ENCODE results near the gene PDE6H. TPM values are rescaled to one million over a fixed set of nuclear protein-coding genes. Genes with fewer than 3 reads are reported as not detected.

Gene PDE6H
- total and polyA plus RNA-seq, 2 of the 8 experiments (the other 6 are each of a cell fraction or from before 2014, with no cell fraction given) = not detected

DNA sequence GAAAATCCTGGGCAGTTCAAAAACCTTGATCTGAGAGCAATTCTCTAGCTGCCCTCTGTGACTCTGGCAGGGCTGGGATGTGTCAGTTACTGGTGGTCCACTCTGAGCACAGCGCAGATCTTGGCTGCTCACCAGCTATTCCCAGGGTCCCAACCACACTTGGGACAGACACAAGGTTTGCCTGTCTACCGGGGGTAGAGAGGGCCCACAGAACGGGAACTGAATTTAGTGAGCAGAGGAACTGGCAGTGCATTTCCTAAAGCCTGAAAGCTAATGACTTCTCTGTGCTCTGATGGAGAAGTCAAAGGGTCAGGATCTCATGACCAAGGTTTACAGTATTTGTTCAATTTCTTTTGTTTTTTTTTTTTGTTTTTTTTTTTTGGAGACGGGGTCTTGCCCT lies 2.6 kb downstream of the PDE6H start:
- CTCF ChIA-PET (ENCODE audit: partially characterized antibody) = interaction anchor here (1.0 kb wide), 2 partner anchors 20 to 37 kb away, joined by 3 read pairs; partner anchors contain the start of gene ERP27
- Histone ChIP-seq H2BK12ac (ENCODE audit: low read depth, low read length) (no peak overlapping the region), H3K27ac (ENCODE audit: low read depth, low read length) (no peak overlapping the region), H4K91ac (replicated peaks; ENCODE audit: insufficient read length, low read length) (no peak overlapping the region), H3K9ac (replicated peaks in 1 of 4; ENCODE audit: extremely low read depth in 1 of 4, low read depth in 3 of 4, low read length in 3 of 4) (no peak overlapping the region; a peak in 1 of 7 replicates), H3K14ac (ENCODE audit: insufficient read length) (no peak overlapping the region), H3K36me3 (ENCODE audit: control insufficient read depth in 2 of 4, insufficient read depth in 4 of 4, low read length in 3 of 4) (no peaks in the 10 kb centered on the region), H2AK5ac (ENCODE audit: low read depth, low read length) (no peak overlapping the region), H3K56ac (replicated peaks; ENCODE audit: insufficient read length, low read depth, low read length) (no peak overlapping the region), H3K9me3 (ENCODE audit: insufficient read depth in 2 of 2, low read depth in 1 of 2, low read length in 1 of 2) (no peaks in the 10 kb centered on the region), H3K4me3 (ENCODE audit: extremely low read depth in 1 of 4, insufficient read depth in 2 of 4, low read depth in 3 of 4, low read length in 4 of 4) (no peak overlapping the region), H3K27me3 (replicated peaks in 1 of 4; ENCODE audit: control insufficient read depth in 3 of 4, extremely low read depth in 1 of 4, insufficient read depth in 3 of 4, low read length in 3 of 4) (no peaks in the 10 kb centered on the region), H2AFZ (ENCODE audit: low read length) (no peak overlapping the region), H4K20me1 (replicated peaks in 1 of 2; ENCODE audit: control insufficient read depth in 1 of 2, insufficient read depth in 2 of 2, low read length in 2 of 2) (no peaks in the 10 kb centered on the region), H2BK120ac (replicated peaks; ENCODE audit: low read depth, low read length) (no peak overlapping the region), H4K8ac (ENCODE audit: extremely low read depth, insufficient read depth, low read length) (no peak overlapping the region), H2BK5ac (ENCODE audit: low read depth, low read length) (no peak overlapping the region), H3K23ac (ENCODE audit: insufficient read length) (no peak overlapping the region), H3K4ac (replicated peaks; ENCODE audit: insufficient read length, low read depth, low read length) (no peak overlapping the region), H4K5ac (ENCODE audit: insufficient read length, low read depth, low read length) (no peak overlapping the region), H3K79me2 (ENCODE audit: control insufficient read depth in 1 of 2, insufficient read depth in 2 of 2, low read length in 2 of 2) (no peaks in the 10 kb centered on the region), H3K4me1 (replicated peaks in 1 of 4; ENCODE audit: control insufficient read depth in 3 of 4, insufficient read depth in 4 of 4, low read length in 3 of 4) (no peaks in the 10 kb centered on the region), H2BK20ac (ENCODE audit: low read length) (no peak overlapping the region), H2BK15ac (ENCODE audit: low read length) (no peak overlapping the region), H3K79me1 (ENCODE audit: low read depth, low read length) (no peaks in the 10 kb centered on the region), H3K23me2 (ENCODE audit: low read depth, low read length) (no peaks in the 10 kb centered on the region), H3K4me2 (ENCODE audit: insufficient read depth in 1 of 2, low read depth in 2 of 2, low read length in 2 of 2) (no peak overlapping the region), H3K18ac (ENCODE audit: extremely low read depth, low read length) (no peak overlapping the region)
- POLR2A ChIA-PET (ENCODE audit: partially characterized antibody) = no interaction called here
- FAIRE-seq (no peak), DNase-seq (ENCODE audit: low read depth in 1 of 2, low spot score in 2 of 2) (no peak)
- 92% methylated on average over 3 of the region's 4 CpGs; no CpG with 5 or more reads in 1 of the 2 experiments for WGBS, 2 experiments (ENCODE audit: extremely low coverage in 1 of 2, insufficient coverage in 1 of 2, insufficient read length in 1 of 2, insufficient replicate concordance in 2 of 2, low coverage in 1 of 2, low lambda C conversion rate in 2 of 2, missing lambda C conversion rate in 1 of 2)
- TF ChIP-seq CHD1 (IDR thresholded peaks at IDR 0.05; ENCODE audit: low read depth, low read length) (no peak), RFX5 (IDR thresholded peaks at IDR 0.05; ENCODE audit: borderline replicate concordance, low read depth, low read length) (no peak), ASH2L (IDR thresholded peaks at IDR 0.05; ENCODE audit: low read length) (no peak), PHF8 (conservative IDR thresholded peaks at IDR 0.05; ENCODE audit: low read depth, low read length) (no peak), POLR2AphosphoS5 (IDR thresholded peaks at IDR 0.05; ENCODE audit: low read depth, low read length) (no peak), SIX5 (IDR thresholded peaks at IDR 0.05; ENCODE audit: low read depth, low read length) (no peak), RAD21 (IDR thresholded peaks at IDR 0.05 in 1 of 2, conservative IDR thresholded peaks at IDR 0.05 in 1 of 2; ENCODE audit: low read depth in 2 of 2, low read length in 2 of 2) (no peak), BRCA1 (IDR thresholded peaks at IDR 0.05; ENCODE audit: low read depth, low read length) (no peak), TAF7 (optimal IDR thresholded peaks at IDR 0.05; ENCODE audit: borderline replicate concordance, low read depth, low read length) (no peak), BACH1 (IDR thresholded peaks at IDR 0.05; ENCODE audit: low read length) (no peak), FOSL1 (IDR thresholded peaks at IDR 0.05; ENCODE audit: insufficient read depth, low read depth, low read length) (no peak)
- TF ChIP-seq, protein P1, sequence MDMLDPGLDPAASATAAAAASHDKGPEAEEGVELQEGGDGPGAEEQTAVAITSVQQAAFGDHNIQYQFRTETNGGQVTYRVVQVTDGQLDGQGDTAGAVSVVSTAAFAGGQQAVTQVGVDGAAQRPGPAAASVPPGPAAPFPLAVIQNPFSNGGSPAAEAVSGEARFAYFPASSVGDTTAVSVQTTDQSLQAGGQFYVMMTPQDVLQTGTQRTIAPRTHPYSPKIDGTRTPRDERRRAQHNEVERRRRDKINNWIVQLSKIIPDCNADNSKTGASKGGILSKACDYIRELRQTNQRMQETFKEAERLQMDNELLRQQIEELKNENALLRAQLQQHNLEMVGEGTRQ (IDR thresholded peaks at IDR 0.05; ENCODE audit: low read length) = no peak
- TF ChIP-seq, protein P2, sequence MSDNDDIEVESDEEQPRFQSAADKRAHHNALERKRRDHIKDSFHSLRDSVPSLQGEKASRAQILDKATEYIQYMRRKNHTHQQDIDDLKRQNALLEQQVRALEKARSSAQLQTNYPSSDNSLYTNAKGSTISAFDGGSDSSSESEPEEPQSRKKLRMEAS (IDR thresholded peaks at IDR 0.05) = no peak

Measured in H1 (cell line).